GM12878 (cell line): ENCODE data around the gene PRDM15. TPM values are rescaled to one million over a fixed set of nuclear protein-coding genes. Genes with fewer than 3 reads are reported as not detected.

Experiments
- ATAC-seq: fragments of 200-7000 bp; cut with Tn5 transposase; 3 replicates; pipeline ENCODE4 v1.9.1; 2020; ENCODE audit warnings: mild to moderate bottlenecking, moderate library complexity
- BruUV-seq: library from RNA; stranded (reverse); fragments of 400-500 nt; replicated peaks from 2 replicates; lab custom pipeline; 2021; lab: Mats Ljungman, UMichigan
- CTCF ChIA-PET: fragments of 300-600 bp; sonication (Branson Sonifier 250); formaldehyde crosslinking; extraction: SDS; loops from one replicate; lab custom pipeline; 2021; ENCODE audit warnings: inconsistent platforms; lab: Yijun Ruan, JAX
- POLR2A ChIA-PET: fragments of 350-600 bp; formaldehyde crosslinking; extraction: SDS; loops from one replicate; lab custom pipeline; 2021; ENCODE audit warnings: inconsistent platforms; lab: Charles Lee
- RAD21 ChIA-PET: fragments of 300-600 bp; sonication (Branson Sonifier 250); formaldehyde crosslinking; loops from one replicate; lab custom pipeline; 2023; ENCODE audit warnings: antibody characterized with exemption; ENCODE audit not compliant: unreplicated experiment; lab: Charles Lee
- SMC1A ChIA-PET: fragments of 300-600 bp; sonication (Branson Sonifier 250); formaldehyde crosslinking; loops from one replicate; lab custom pipeline; 2023; ENCODE audit not compliant: unreplicated experiment, uncharacterized antibody; lab: Charles Lee
- DNase-seq: peaks from one replicate; pipeline ENCODE4 v3.0.0-alpha.2; 2011; ENCODE audit warnings: low read depth, low spot score
- FAIRE-seq: peaks from 3 replicates; lab custom pipeline; 2011; peaks lifted over from hg19 to GRCh38; lab: Jason Lieb, UNC
- H2AFZ ChIP-seq: 2 replicates; pipeline ENCODE4 v1.6.0; 2011; ENCODE audit warnings: low read depth, low read length, control low read depth; ENCODE audit not compliant: control insufficient read depth
- H3K27ac ChIP-seq: 2 replicates; pipeline ENCODE4 v1.5.1; 2011; ENCODE audit warnings: control low read depth; ENCODE audit not compliant: control insufficient read depth, insufficient read depth
- H3K27me3 ChIP-seq, 2 experiments: replicated peaks in 1 of 2; 2 replicates each; pipeline versions ENCODE4 v1.6.0 to v1.6.1; 2011; ENCODE audit warnings: low read length in 1 of 2; ENCODE audit not compliant: control insufficient read depth in 2 of 2, insufficient read depth in 2 of 2
- H3K36me3 ChIP-seq, 2 experiments: 2 replicates each; pipeline ENCODE4 v1.5.1; 2011; ENCODE audit warnings: low read length in 1 of 2; ENCODE audit not compliant: control insufficient read depth in 2 of 2, insufficient read depth in 2 of 2
- H3K4me1 ChIP-seq: 2 replicates; pipeline ENCODE4 v1.6.1; 2011; ENCODE audit warnings: mild to moderate bottlenecking, low read length, moderate library complexity, mixed read lengths; ENCODE audit not compliant: control insufficient read depth, insufficient read depth
- H3K4me2 ChIP-seq: 2 replicates; pipeline ENCODE4 v1.6.0; 2011; ENCODE audit warnings: control low read depth; ENCODE audit not compliant: control insufficient read depth, insufficient read depth
- H3K4me3 ChIP-seq: fragments of 200-600 bp; sonication (generic); 2 replicates; pipeline ENCODE4 v1.5.1; 2016
- H3K79me2 ChIP-seq: 2 replicates; pipeline ENCODE4 v1.6.0; 2011; ENCODE audit warnings: low read length; ENCODE audit not compliant: control insufficient read depth, insufficient read depth
- H3K9ac ChIP-seq: 2 replicates; pipeline ENCODE4 v1.8.0; 2011; ENCODE audit warnings: low read length, control low read depth, mixed read lengths; ENCODE audit not compliant: control insufficient read depth, insufficient read depth
- H3K9me3 ChIP-seq: replicated peaks from 3 replicates; pipeline ENCODE4 v1.5.1; 2011; ENCODE audit warnings: mild to moderate bottlenecking, low read length; ENCODE audit not compliant: control insufficient read depth, insufficient read depth
- H4K20me1 ChIP-seq: 2 replicates; pipeline ENCODE4 v1.6.0; 2011; ENCODE audit not compliant: control insufficient read depth, insufficient read depth
- E4F1 ChIP-seq: fragments of 450-650 bp; IDR thresholded peaks from 2 replicates; pipeline ENCODE4 v1.6.1; 2018; ENCODE audit warnings: borderline replicate concordance, mild to moderate bottlenecking; ENCODE audit not compliant: partially characterized antibody
- LARP7 ChIP-seq: fragments of 450-650 bp; IDR thresholded peaks from 2 replicates; pipeline ENCODE4 v1.6.1; 2017; ENCODE audit warnings: mild to moderate bottlenecking
- MTA2 ChIP-seq: fragments of 450-650 bp; IDR thresholded peaks from 2 replicates; pipeline ENCODE4 v1.6.1; 2016; ENCODE audit warnings: low read depth, mild to moderate bottlenecking, moderate library complexity
- MYC ChIP-seq: IDR thresholded peaks from 2 replicates; pipeline ENCODE4 v1.6.1; 2011; ENCODE audit warnings: mild to moderate bottlenecking, low read length, moderate library complexity, inconsistent platforms; ENCODE audit not compliant: insufficient read depth, insufficient replicate concordance, insufficient read length, severe bottlenecking
- NR2C1 ChIP-seq: fragments of 450-650 bp; IDR thresholded peaks from 2 replicates; pipeline ENCODE4 v1.6.1; 2017; ENCODE audit warnings: antibody characterized with exemption, mild to moderate bottlenecking, moderate library complexity
- PBX3 ChIP-seq: IDR thresholded peaks from 2 replicates; pipeline ENCODE4 v1.6.1; 2011; ENCODE audit warnings: mild to moderate bottlenecking, low read depth, low read length, moderate library complexity; ENCODE audit not compliant: insufficient replicate concordance
- POLR2A ChIP-seq: IDR thresholded peaks from 2 replicates; pipeline ENCODE4 v1.6.1; 2011; ENCODE audit warnings: low read depth, mild to moderate bottlenecking, low read length
- POLR2AphosphoS5 ChIP-seq: IDR thresholded peaks from 2 replicates; pipeline ENCODE4 v1.6.1; 2011; ENCODE audit warnings: mild to moderate bottlenecking, low read length, inconsistent platforms
- RFX5 ChIP-seq: IDR thresholded peaks from 2 replicates; pipeline ENCODE4 v1.6.1; 2011; ENCODE audit warnings: low read depth, low read length, improper control_type of control experiment
- TARDBP ChIP-seq: IDR thresholded peaks from 2 replicates; pipeline ENCODE4 v1.6.1; 2016; ENCODE audit warnings: borderline replicate concordance
- ZBTB40 ChIP-seq: fragments of 450-650 bp; IDR thresholded peaks from 2 replicates; pipeline ENCODE4 v1.6.1; 2016; ENCODE audit warnings: mild to moderate bottlenecking, moderate library complexity, borderline replicate concordance
- ZNF217 ChIP-seq: fragments of 450-650 bp; IDR thresholded peaks from 2 replicates; pipeline ENCODE4 v1.6.1; 2017; ENCODE audit warnings: antibody characterized with exemption, mild to moderate bottlenecking
- ZNF384 ChIP-seq: IDR thresholded peaks from 2 replicates; pipeline ENCODE4 v1.6.1; 2012; ENCODE audit warnings: low read depth, mild to moderate bottlenecking, low read length, improper control_type of control experiment, borderline replicate concordance
- ZNF622 ChIP-seq: fragments of 450-650 bp; IDR thresholded peaks from 2 replicates; pipeline ENCODE4 v1.6.1; 2017; ENCODE audit warnings: mild to moderate bottlenecking, inconsistent platforms
- WGBS: methylation state at CpG from one replicate; pipeline ENCODE4 v1.1.6; 2016; ENCODE audit warnings: low lambda C conversion rate; ENCODE audit not compliant: insufficient replicate concordance, insufficient coverage; ENCODE audit errors: missing lambda C conversion rate; 5-methylcytosine and 5-hydroxymethylcytosine counted together
- in situ Hi-C: fragments of 300-500 bp; cut with MboI; formaldehyde crosslinking; loops from 9 replicates; pipeline ENCODE4 v1.14.3; 2018; ENCODE audit warnings: mixed read lengths
- intact Hi-C: fragments of 100-400 bp; cut with micrococcal nuclease; formaldehyde crosslinking; loops from one replicate; pipeline ENCODE4 v1.14.2; 2022; ENCODE audit not compliant: unreplicated experiment
- polyA plus RNA-seq, 11 experiments: library from polyadenylated mRNA; depleted of rRNA in 4 of 11; unstranded in 6 of 11; stranded (reverse) in 5 of 11; fragments of >200 nt; fragmentation: Nextera tagmentation in 4 of 11; fragmentation: Illumina TruSeq in 1 of 11; extraction: Ambion mirVana in 4 of 11; extraction: Trizol in 1 of 11; gene quantifications; 1 replicate in 1 of 11; 2 replicates in 10 of 11; pipeline versions ENCODE4 v1.2.1 to v1.2.3, GENCODE V29; 2011 to 2016; ENCODE audit warnings: inconsistent platforms in 2 of 11, missing spikeins in 2 of 11, low read depth in 1 of 11
- total RNA-seq, 4 experiments: library from RNA; depleted of rRNA in 3 of 4; stranded (reverse); fragments of >200 nt in 3 of 4; fragmentation: Illumina TruSeq in 1 of 4; extraction: Trizol in 1 of 4; gene quantifications; 2 replicates each; pipeline versions ENCODE4 v1.2.1 to v1.2.3, GENCODE V29; 2013 to 2021

Gene PRDM15
- total and polyA plus RNA-seq, 10 of the 15 experiments (the other 5 are each of a cell fraction or from before 2014, with no cell fraction given): 2.2 to 16.0 (median 8.6) TPM

GRCh38 chr21:41825881-41826280 lies 53.3 kb downstream of the PRDM15 start (continued):
- TF ChIP-seq ZBTB40 (no peak), LARP7 (no peak), RFX5 (no peak)
- TF ChIP-seq, all 136 proteins: peak for 0

- Histone ChIP-seq H2AFZ (no peak overlapping the region), H3K4me3 (no peak overlapping the region), H3K27me3 (no peaks in the 10 kb centered on the region), H3K27ac (no peak overlapping the region), H3K4me2 (no peak overlapping the region), H3K9me3 (no peaks in the 10 kb centered on the region), H3K36me3 (peaks cover 17 to 18% of the 10 kb centered on the region in 2 experiments; a peak in 3 of 4 replicates), H3K9ac (no peak overlapping the region), H3K4me1 (no peaks in the 10 kb centered on the region), H4K20me1 (no peaks in the 10 kb centered on the region), H3K79me2 (no peaks in the 10 kb centered on the region)
- no TSS peak for BruUV-seq
- ATAC-seq (no peak), DNase-seq (no peak), FAIRE-seq (no peak)
- CTCF ChIA-PET: interaction anchor here (1.2 to 1.4 kb wide), 2 partner anchors 9 kb away, joined by 4 to 5 read pairs; no protein-coding TSS in a partner anchor
- in situ Hi-C loops (no loop called here), intact Hi-C loops (no loop called here)
- RAD21 ChIA-PET: no interaction called here
- SMC1A ChIA-PET: interaction anchor here (1.0 to 1.2 kb wide), 2 partner anchors 8 to 290 kb away, joined by 3 to 4 read pairs; no protein-coding TSS in a partner anchor
- POLR2A ChIA-PET: interaction anchor here (0.6 to 1.1 kb wide), 2 partner anchors 18 to 50 kb away, joined by 3 to 5 read pairs; no protein-coding TSS in a partner anchor
- 89% methylated on average over 15 of the region's 15 CpGs for WGBS
- TF ChIP-seq TARDBP (no peak), POLR2AphosphoS5 (no peak), ZNF384 (no peak), E4F1 (no peak), POLR2A (no peak), PBX3 (no peak), MYC (no peak), ZNF622 (no peak), NR2C1 (no peak), ZNF217 (no peak), MTA2 (no peak)
Observed at GRCh38 chr21:41825216-41825615, 53.9 kb downstream of the PRDM15 start.
